ENCODE measurements around the gene FARP1. TPM values are rescaled to one million over a fixed set of nuclear protein-coding genes. Genes with fewer than 3 reads are reported as not detected.

FARP1 gene
- total and polyA plus RNA-seq, 4 experiments from 2014 or later, result 0.26 to 1.5 (median 0.42) TPM; not detected in 1

Small RNA genes within 50 kb of the gene (microRNA-seq; reads per million reads assigned to microRNA genes)
- gene MIR3170 (ENCODE audit: borderline microRNAs expressed, borderline number of aligned reads, borderline replicate concordance), result not detected

Other genes starting within 250 kb of the FARP1 start
- gene IPO5, start 189.4 kb upstream of the FARP1 start, total RNA-seq, result 10 to 100 TPM; 77.6 to 78.7 TPM
- gene IPO5, start 189.4 kb upstream of the FARP1 start, polyA plus RNA-seq, result 10 to 100 TPM; 32.8 to 38.9 TPM
- not detected for gene RNF113B, start 34.2 kb downstream of the FARP1 start, total RNA-seq
- not detected for gene RNF113B, start 34.2 kb downstream of the FARP1 start, polyA plus RNA-seq